H1 (cell line): ENCODE measurements around the gene RADX. TPM values are rescaled to one million over a fixed set of nuclear protein-coding genes. Genes with fewer than 3 reads are reported as not detected.
"Not testable (repeated sequence)": the region's sequence is repeated elsewhere in the genome, so short reads cannot be mapped to it uniquely, and the experiment has no call there.

Experiments used
- CTCF ChIA-PET: fragments of 300-600 bp; sonication (Branson Sonifier 250); formaldehyde crosslinking; loops from one replicate; lab custom pipeline; 2021; ENCODE audit not compliant: partially characterized antibody; lab: Charles Lee
- POLR2A ChIA-PET: fragments of 300-600 bp; sonication (Branson Sonifier 250); formaldehyde crosslinking; loops from one replicate; lab custom pipeline; 2021; ENCODE audit warnings: inconsistent platforms; ENCODE audit not compliant: partially characterized antibody; lab: Charles Lee
- DNase-seq, 2 experiments: peaks; one replicate each; pipeline versions ENCODE4 v3.0.0 to v3.0.0-alpha.2; 2010 to 2022; ENCODE audit warnings: low spot score in 2 of 2, low read depth in 1 of 2, mixed read lengths in 1 of 2
- FAIRE-seq: peaks from 2 replicates; lab custom pipeline; 2011; peaks lifted over from hg19 to GRCh38; lab: Jason Lieb, UNC
- H2AFZ ChIP-seq: 2 replicates; pipeline ENCODE4 v1.8.1; 2012; ENCODE audit warnings: low read length, inconsistent platforms
- H2AK5ac ChIP-seq: 2 replicates; pipeline ENCODE4 v1.6.1; 2013; ENCODE audit warnings: low read depth, low read length
- H2BK120ac ChIP-seq: replicated peaks from 2 replicates; pipeline ENCODE3; 2013; ENCODE audit warnings: low read depth, low read length, inconsistent platforms
- H2BK12ac ChIP-seq: 2 replicates; pipeline ENCODE4 v1.6.1; 2013; ENCODE audit warnings: low read depth, low read length
- H2BK15ac ChIP-seq: 2 replicates; pipeline ENCODE4 v1.6.1; 2013; ENCODE audit warnings: low read length
- H2BK20ac ChIP-seq: 2 replicates; pipeline ENCODE4 v1.6.1; 2013; ENCODE audit warnings: low read length
- H2BK5ac ChIP-seq: 2 replicates; pipeline ENCODE4 v1.6.1; 2013; ENCODE audit warnings: low read depth, low read length
- H3K14ac ChIP-seq: 2 replicates; pipeline ENCODE4 v1.6.1; 2013; ENCODE audit warnings: inconsistent platforms; ENCODE audit not compliant: insufficient read length
- H3K18ac ChIP-seq: 2 replicates; pipeline ENCODE4 v1.6.1; 2013; ENCODE audit warnings: low read length; ENCODE audit errors: extremely low read depth
- H3K23ac ChIP-seq: 2 replicates; pipeline ENCODE4 v1.6.1; 2013; ENCODE audit warnings: inconsistent platforms; ENCODE audit not compliant: insufficient read length
- H3K23me2 ChIP-seq: 2 replicates; pipeline ENCODE4 v1.6.1; 2013; ENCODE audit warnings: low read depth, low read length
- H3K27ac ChIP-seq: 2 replicates; pipeline ENCODE4 v1.6.1; 2011; ENCODE audit warnings: low read depth, low read length, inconsistent platforms
- H3K27me3 ChIP-seq, 4 experiments: replicated peaks in 1 of 4; 1 replicate in 1 of 4; 2 replicates in 3 of 4; pipeline versions ENCODE4 v1.6.1 to v1.8.1; 2011 to 2013; ENCODE audit warnings: low read length in 3 of 4, mild to moderate bottlenecking in 3 of 4, inconsistent platforms in 2 of 4, mixed read lengths in 2 of 4, moderate library complexity in 1 of 4; ENCODE audit not compliant: control insufficient read depth in 3 of 4, insufficient read depth in 3 of 4; ENCODE audit errors: extremely low read depth in 1 of 4
- H3K36me3 ChIP-seq, 4 experiments: 2 replicates each; pipeline versions ENCODE4 v1.6.1 to v1.8.1; 2011 to 2013; ENCODE audit warnings: mild to moderate bottlenecking in 4 of 4, low read length in 3 of 4, moderate library complexity in 2 of 4, control low read depth in 1 of 4, inconsistent platforms in 1 of 4; ENCODE audit not compliant: insufficient read depth in 4 of 4, control insufficient read depth in 2 of 4
- H3K4ac ChIP-seq: replicated peaks from 2 replicates; pipeline ENCODE3; 2013; ENCODE audit warnings: low read length, low read depth, mixed read lengths, inconsistent platforms; ENCODE audit not compliant: insufficient read length
- H3K4me1 ChIP-seq, 4 experiments: replicated peaks in 1 of 4; 1 replicate in 1 of 4; 2 replicates in 3 of 4; pipeline versions ENCODE4 v1.6.1 to v1.8.1; 2011 to 2013; ENCODE audit warnings: low read length in 3 of 4, inconsistent platforms in 2 of 4, mixed read lengths in 1 of 4; ENCODE audit not compliant: insufficient read depth in 4 of 4, control insufficient read depth in 3 of 4
- H3K4me2 ChIP-seq, 2 experiments: 2 replicates each; pipeline versions ENCODE4 v1.6.1 to v1.8.1; 2011 to 2013; ENCODE audit warnings: low read depth in 2 of 2, low read length in 2 of 2, control low read depth in 1 of 2, inconsistent platforms in 1 of 2, mild to moderate bottlenecking in 1 of 2; ENCODE audit not compliant: insufficient read depth in 1 of 2
- H3K4me3 ChIP-seq, 4 experiments: fragments of 200-600, 300-600 bp in 1 of 4; sonication (generic), shearing (Covaris generic), sonication (Bioruptor Twin) in 1 of 4; 2 replicates each; pipeline versions ENCODE4 v1.5.1 to v1.8.1; 2011 to 2016; ENCODE audit warnings: low read length in 4 of 4, low read depth in 3 of 4, control low read depth in 2 of 4, inconsistent platforms in 2 of 4, mild to moderate bottlenecking in 2 of 4, mixed read lengths in 1 of 4, moderate library complexity in 1 of 4; ENCODE audit not compliant: insufficient read depth in 2 of 4; ENCODE audit errors: extremely low read depth in 1 of 4
- H3K56ac ChIP-seq: replicated peaks from 2 replicates; pipeline ENCODE3; 2013; ENCODE audit warnings: low read depth, mild to moderate bottlenecking, mixed read lengths, low read length, inconsistent platforms; ENCODE audit not compliant: insufficient read length
- H3K79me1 ChIP-seq: 2 replicates; pipeline ENCODE4 v1.6.1; 2013; ENCODE audit warnings: low read depth, low read length, control low read depth
- H3K79me2 ChIP-seq, 2 experiments: 2 replicates each; pipeline versions ENCODE4 v1.6.1 to v1.8.1; 2012 to 2013; ENCODE audit warnings: low read length in 2 of 2, mild to moderate bottlenecking in 2 of 2, inconsistent platforms in 1 of 2; ENCODE audit not compliant: insufficient read depth in 2 of 2, control insufficient read depth in 1 of 2
- H3K9ac ChIP-seq, 4 experiments: replicated peaks in 1 of 4; 1 replicate in 1 of 4; 2 replicates in 3 of 4; pipeline versions ENCODE4 v1.6.1 to v1.8.1; 2011 to 2013; ENCODE audit warnings: low read depth in 3 of 4, low read length in 3 of 4, control low read depth in 2 of 4, mild to moderate bottlenecking in 2 of 4, moderate library complexity in 2 of 4, inconsistent platforms in 1 of 4; ENCODE audit errors: extremely low read depth in 1 of 4
- H3K9me3 ChIP-seq, 2 experiments: 2 replicates each; pipeline versions ENCODE4 v1.6.1 to v1.8.1; 2012 to 2013; ENCODE audit warnings: mild to moderate bottlenecking in 2 of 2, moderate library complexity in 2 of 2, control low read depth in 1 of 2, inconsistent platforms in 1 of 2, low read depth in 1 of 2, low read length in 1 of 2, mixed read lengths in 1 of 2; ENCODE audit not compliant: insufficient read depth in 2 of 2
- H4K20me1 ChIP-seq, 2 experiments: replicated peaks in 1 of 2; 2 replicates each; pipeline versions ENCODE3 to v1.8.1; 2011 to 2013; ENCODE audit warnings: inconsistent platforms in 2 of 2, low read length in 2 of 2, mild to moderate bottlenecking in 1 of 2; ENCODE audit not compliant: insufficient read depth in 2 of 2, control insufficient read depth in 1 of 2
- H4K5ac ChIP-seq: 2 replicates; pipeline ENCODE4 v1.6.1; 2013; ENCODE audit warnings: low read length, low read depth, mixed read lengths, inconsistent platforms; ENCODE audit not compliant: insufficient read length
- H4K8ac ChIP-seq: 2 replicates; pipeline ENCODE4 v1.8.0; 2013; ENCODE audit warnings: mild to moderate bottlenecking, moderate library complexity, low read length, inconsistent platforms; ENCODE audit not compliant: insufficient read depth; ENCODE audit errors: extremely low read depth
- H4K91ac ChIP-seq: replicated peaks from 2 replicates; pipeline ENCODE3; 2013; ENCODE audit warnings: low read length, mixed read lengths, inconsistent platforms; ENCODE audit not compliant: insufficient read length
- CHD2 ChIP-seq: IDR thresholded peaks from 2 replicates; pipeline ENCODE4 v1.6.1; 2012; ENCODE audit warnings: low read length, improper control_type of control experiment
- RAD21 ChIP-seq, 2 experiments: IDR thresholded peaks in 1 of 2; conservative IDR thresholded peaks in 1 of 2; 2 replicates each; pipeline ENCODE4 v1.6.1; 2011; ENCODE audit warnings: low read depth in 2 of 2, low read length in 2 of 2, improper control_type of control experiment in 1 of 2, inconsistent platforms in 1 of 2, mild to moderate bottlenecking in 1 of 2, moderate library complexity in 1 of 2
- RBBP5 ChIP-seq: IDR thresholded peaks from 2 replicates; pipeline ENCODE4 v1.7.1; 2012; ENCODE audit warnings: low read depth, mild to moderate bottlenecking, inconsistent platforms, low read length, moderate library complexity, borderline replicate concordance
- SAP30 ChIP-seq: fragments of 300-600 bp; sonication (generic); IDR thresholded peaks from 2 replicates; pipeline ENCODE4 v1.7.1; 2012; ENCODE audit warnings: low read length, moderate library complexity, mild to moderate bottlenecking, inconsistent platforms; ENCODE audit not compliant: insufficient read depth, insufficient replicate concordance
- ZNF274 ChIP-seq: IDR thresholded peaks from 2 replicates; pipeline ENCODE4 v1.7.0; 2012; ENCODE audit warnings: low read length, borderline replicate concordance; ENCODE audit errors: extremely low read depth
- WGBS, 2 experiments: shearing (Covaris generic) in 1 of 2; methylation state at CpG; one replicate each; pipeline versions ENCODE4 v1.1.6 to v1.1.7; 2013 to 2015; ENCODE audit warnings: low lambda C conversion rate in 2 of 2, mixed read lengths in 2 of 2, inconsistent platforms in 1 of 2, low coverage in 1 of 2, missing lambda C conversion rate in 1 of 2; ENCODE audit not compliant: insufficient replicate concordance in 2 of 2, insufficient coverage in 1 of 2, insufficient read length in 1 of 2; ENCODE audit errors: extremely low coverage in 1 of 2, missing lambda C conversion rate in 1 of 2; 5-methylcytosine and 5-hydroxymethylcytosine counted together
- polyA plus RNA-seq, 7 experiments: library from polyadenylated mRNA; depleted of rRNA in 3 of 7; stranded (reverse) in 5 of 7; unstranded in 2 of 7; fragments of >200 nt in 5 of 7; fragments of 200-250 nt in 2 of 7; gene quantifications; 1 replicate in 5 of 7; 2 replicates in 1 of 7; 4 replicates in 1 of 7; pipeline versions ENCODE4 v1.2.1 to v1.2.3, GENCODE V29; 2011 to 2013; ENCODE audit warnings: missing spikeins in 2 of 7, mixed read lengths in 2 of 7
- total RNA-seq: library from RNA; stranded (reverse); fragmentation: NEBNext Ultra II Directional; extraction: Animal tissue kit (Norgen Biotek cat#: 25700); gene quantifications from 2 replicates; pipeline ENCODE4 v1.2.1, GENCODE V29; 2021

RADX gene
- total and polyA plus RNA-seq, 2 of the 8 experiments (the other 6 are each of a cell fraction or from before 2014, with no cell fraction given) = 1.7 to 4.5 TPM

- no peak for TF ChIP-seq RAD21 (IDR thresholded peaks at IDR 0.05 in 1 of 2, conservative IDR thresholded peaks at IDR 0.05 in 1 of 2; ENCODE audit: low read depth in 2 of 2, low read length in 2 of 2)
- no peak for TF ChIP-seq ZNF274
- TF ChIP-seq CHD2 = no peak
- no peak for TF ChIP-seq RBBP5
- no peak for TF ChIP-seq SAP30
These were observed 38.0 kb downstream of the RADX start (continued) for GRCh38 chrX:106649523-106650428.

GRCh38 chrX:106653625-106654024, 41.8 kb downstream of the RADX start:
- H3K4me1 ChIP-seq, POLR2A ChIA-PET, H3K23ac ChIP-seq, H2AFZ ChIP-seq, H3K23me2 ChIP-seq, H3K4ac ChIP-seq, H2AK5ac ChIP-seq, FAIRE-seq, H3K79me2 ChIP-seq, H2BK120ac ChIP-seq, H3K4me3 ChIP-seq, H3K18ac ChIP-seq, H3K79me1 ChIP-seq, H4K5ac ChIP-seq, H2BK20ac ChIP-seq, H3K9ac ChIP-seq, H3K27me3 ChIP-seq, H3K36me3 ChIP-seq, H2BK5ac ChIP-seq, CTCF ChIA-PET, H3K56ac ChIP-seq, H4K91ac ChIP-seq, H2BK15ac ChIP-seq, H3K4me2 ChIP-seq, H2BK12ac ChIP-seq, DNase-seq, H4K8ac ChIP-seq, H3K27ac ChIP-seq, H3K9me3 ChIP-seq, H4K20me1 ChIP-seq, H3K14ac ChIP-seq: not testable (repeated sequence)
- 67% methylated on average over 1 of the region's 2 CpGs; no CpG with 5 or more reads in 1 of the 2 experiments for WGBS, 2 experiments
